ENCODE results near the gene MEIKIN.

DNA sequence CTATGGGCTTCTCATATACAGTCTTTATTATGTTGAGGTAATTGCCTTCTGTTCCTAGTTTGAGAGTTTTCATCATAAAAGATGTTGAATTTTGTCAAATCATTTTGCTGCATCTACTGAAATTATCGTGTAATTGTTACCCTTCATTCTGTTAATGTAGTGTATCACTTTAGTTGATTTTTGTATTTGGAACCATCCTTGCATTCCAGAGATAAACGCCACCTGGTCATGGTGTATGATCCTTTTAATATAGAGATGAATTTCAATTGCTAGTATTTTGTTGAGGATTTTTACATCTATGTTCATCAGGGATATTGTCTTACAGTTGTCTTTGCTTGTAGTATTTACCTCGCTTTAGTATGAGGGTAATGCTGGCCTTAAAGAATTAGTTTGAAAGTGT, 19.3 kb downstream of the MEIKIN start:
- no peak for TF ChIP-seq POLR2A (IDR thresholded peaks at IDR 0.05)
- TF ChIP-seq, protein P1, sequence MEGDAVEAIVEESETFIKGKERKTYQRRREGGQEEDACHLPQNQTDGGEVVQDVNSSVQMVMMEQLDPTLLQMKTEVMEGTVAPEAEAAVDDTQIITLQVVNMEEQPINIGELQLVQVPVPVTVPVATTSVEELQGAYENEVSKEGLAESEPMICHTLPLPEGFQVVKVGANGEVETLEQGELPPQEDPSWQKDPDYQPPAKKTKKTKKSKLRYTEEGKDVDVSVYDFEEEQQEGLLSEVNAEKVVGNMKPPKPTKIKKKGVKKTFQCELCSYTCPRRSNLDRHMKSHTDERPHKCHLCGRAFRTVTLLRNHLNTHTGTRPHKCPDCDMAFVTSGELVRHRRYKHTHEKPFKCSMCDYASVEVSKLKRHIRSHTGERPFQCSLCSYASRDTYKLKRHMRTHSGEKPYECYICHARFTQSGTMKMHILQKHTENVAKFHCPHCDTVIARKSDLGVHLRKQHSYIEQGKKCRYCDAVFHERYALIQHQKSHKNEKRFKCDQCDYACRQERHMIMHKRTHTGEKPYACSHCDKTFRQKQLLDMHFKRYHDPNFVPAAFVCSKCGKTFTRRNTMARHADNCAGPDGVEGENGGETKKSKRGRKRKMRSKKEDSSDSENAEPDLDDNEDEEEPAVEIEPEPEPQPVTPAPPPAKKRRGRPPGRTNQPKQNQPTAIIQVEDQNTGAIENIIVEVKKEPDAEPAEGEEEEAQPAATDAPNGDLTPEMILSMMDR (IDR thresholded peaks at IDR 0.05) = no peak

All from Peyer's patch (tissue), 4 donors.